ENCODE measurements around the gene TCEA2. TPM values are rescaled to one million over a fixed set of nuclear protein-coding genes. Genes with fewer than 3 reads are reported as not detected.

Gene TCEA2
- total and polyA plus RNA-seq, 2 donors from 2014 or later, result 53.8 to 90.9 TPM

DNA sequence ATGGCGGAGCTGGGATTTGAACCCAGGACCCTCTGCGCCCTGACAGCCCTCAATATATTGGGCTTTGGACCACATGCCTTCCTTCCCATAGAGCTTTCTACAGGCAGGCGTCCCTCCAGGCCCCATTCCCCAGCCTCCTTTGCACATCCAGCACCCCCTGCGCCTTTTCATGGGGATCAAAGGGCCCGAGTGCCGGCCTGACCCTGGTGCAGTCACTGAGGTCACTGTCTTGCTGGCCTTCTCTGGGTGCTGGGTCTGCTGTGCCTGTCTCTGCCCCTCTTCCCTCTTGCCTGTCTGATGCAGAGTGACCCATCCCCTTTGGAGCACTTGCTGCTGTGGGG is 18.6 kb downstream of the TCEA2 start:
- H3K4me1 ChIP-seq (ENCODE audit: control insufficient read depth in 2 of 3, insufficient read depth in 2 of 3, low read depth in 1 of 3, low read length in 3 of 3), result peaks cover 0 to 23% (median 3%) of the 10 kb centered on the region in 3 donors
- H3K9me3 ChIP-seq (ENCODE audit: control insufficient read depth in 2 of 3, insufficient read depth in 1 of 3, low read length in 3 of 3), result no peaks in the 10 kb centered on the region
- H3K27me3 ChIP-seq (ENCODE audit: control insufficient read depth, insufficient read depth, low read length), result peaks cover 6% of the 10 kb centered on the region
- no peaks in the 10 kb centered on the region for H3K36me3 ChIP-seq (ENCODE audit: control insufficient read depth in 2 of 3, insufficient read depth in 3 of 3, low read length in 3 of 3)
- no peak overlapping the region for H3K9ac ChIP-seq (ENCODE audit: low read length in 3 of 3)
- no peak for DNase-seq
- H3K4me3 ChIP-seq (ENCODE audit: low read length in 3 of 3), result no peak overlapping the region
- no peak for FAIRE-seq
- intact Hi-C loops (cut with DNase I), result no loop called here
- H3K27ac ChIP-seq (ENCODE audit: low read depth in 2 of 2, low read length in 2 of 2), result no peak overlapping the region
- no peak for TF ChIP-seq CTCF (IDR thresholded peaks at IDR 0.05; ENCODE audit: borderline replicate concordance, extremely low read depth, insufficient read depth)

DNA sequence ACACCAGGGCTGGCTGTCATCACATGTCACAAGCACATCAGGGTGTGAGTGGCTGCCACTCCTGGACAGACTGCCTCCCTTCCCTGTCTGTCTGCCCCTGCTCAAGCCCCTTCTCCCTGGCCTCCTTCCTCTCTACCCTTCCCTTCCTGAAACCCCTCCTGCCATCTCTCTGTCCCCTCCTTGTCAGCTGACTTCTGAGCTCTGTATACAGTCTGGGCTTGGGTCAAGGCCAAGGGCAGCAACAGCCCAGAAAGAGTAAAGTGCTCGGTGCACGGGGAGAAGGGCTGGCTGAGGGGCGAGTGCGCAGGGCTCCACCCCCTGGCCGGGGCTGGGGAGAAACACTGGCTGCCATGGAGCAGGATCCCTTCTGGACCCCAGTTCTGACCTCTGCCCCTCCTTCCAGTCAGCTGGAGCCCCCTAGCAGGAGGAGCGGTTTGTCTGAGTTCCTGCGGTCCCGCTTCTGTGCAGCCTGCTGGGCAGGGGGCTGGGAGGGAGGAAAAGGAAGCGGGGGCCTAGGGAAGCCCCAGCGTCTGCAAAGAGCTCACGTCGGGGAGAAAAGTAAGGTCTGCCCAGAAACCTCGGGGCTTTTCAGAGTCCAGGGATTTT is 19.2 kb downstream of the TCEA2 start:
- no peak for TF ChIP-seq CTCF (IDR thresholded peaks at IDR 0.05; ENCODE audit: borderline replicate concordance, extremely low read depth, insufficient read depth)
- H3K4me3 ChIP-seq (ENCODE audit: low read length in 3 of 3), result no peak overlapping the region
- no peaks in the 10 kb centered on the region for H3K36me3 ChIP-seq (ENCODE audit: control insufficient read depth in 2 of 3, insufficient read depth in 3 of 3, low read length in 3 of 3)
- peaks cover 0 to 23% (median 3%) of the 10 kb centered on the region in 3 donors for H3K4me1 ChIP-seq (ENCODE audit: control insufficient read depth in 2 of 3, insufficient read depth in 2 of 3, low read depth in 1 of 3, low read length in 3 of 3)
- intact Hi-C loops (cut with DNase I), result no loop called here
- H3K9me3 ChIP-seq (ENCODE audit: control insufficient read depth in 2 of 3, insufficient read depth in 1 of 3, low read length in 3 of 3), result no peaks in the 10 kb centered on the region
- H3K9ac ChIP-seq (ENCODE audit: low read length in 3 of 3), result no peak overlapping the region
- H3K27ac ChIP-seq (ENCODE audit: low read depth in 2 of 2, low read length in 2 of 2), result no peak overlapping the region
- DNase-seq, result no peak
- H3K27me3 ChIP-seq (ENCODE audit: control insufficient read depth, insufficient read depth, low read length), result peaks cover 6% of the 10 kb centered on the region
- FAIRE-seq, result no peak

- Histone ChIP-seq H3K9me3 (ENCODE audit: control insufficient read depth in 2 of 3, insufficient read depth in 1 of 3, low read length in 3 of 3) (no peaks in the 10 kb centered on the region), H3K4me3 (ENCODE audit: low read length in 3 of 3) (no peak overlapping the region), H3K4me1 (ENCODE audit: control insufficient read depth in 2 of 3, insufficient read depth in 2 of 3, low read depth in 1 of 3, low read length in 3 of 3) (peaks cover 0 to 20% (median 3%) of the 10 kb centered on the region in 3 donors), H3K36me3 (ENCODE audit: control insufficient read depth in 2 of 3, insufficient read depth in 3 of 3, low read length in 3 of 3) (no peaks in the 10 kb centered on the region), H3K27ac (ENCODE audit: low read depth in 2 of 2, low read length in 2 of 2) (no peak overlapping the region), H3K27me3 (ENCODE audit: control insufficient read depth, insufficient read depth, low read length) (peaks cover 6% of the 10 kb centered on the region), H3K9ac (ENCODE audit: low read length in 3 of 3) (no peak overlapping the region)
- intact Hi-C loops (cut with DNase I), result no loop called here
- no peak for FAIRE-seq
- DNase-seq, result peak in 1 of 5 donors; percentile 69
- no peak for TF ChIP-seq CTCF (IDR thresholded peaks at IDR 0.05; ENCODE audit: borderline replicate concordance, extremely low read depth, insufficient read depth)
Observed at GRCh38 chr20:64082820-64083377, 19.9 kb downstream of the TCEA2 start.

All from kidney (tissue), 14 donors.